ENCODE measurements around the gene STXBP1.

- TF ChIP-seq, protein P1, sequence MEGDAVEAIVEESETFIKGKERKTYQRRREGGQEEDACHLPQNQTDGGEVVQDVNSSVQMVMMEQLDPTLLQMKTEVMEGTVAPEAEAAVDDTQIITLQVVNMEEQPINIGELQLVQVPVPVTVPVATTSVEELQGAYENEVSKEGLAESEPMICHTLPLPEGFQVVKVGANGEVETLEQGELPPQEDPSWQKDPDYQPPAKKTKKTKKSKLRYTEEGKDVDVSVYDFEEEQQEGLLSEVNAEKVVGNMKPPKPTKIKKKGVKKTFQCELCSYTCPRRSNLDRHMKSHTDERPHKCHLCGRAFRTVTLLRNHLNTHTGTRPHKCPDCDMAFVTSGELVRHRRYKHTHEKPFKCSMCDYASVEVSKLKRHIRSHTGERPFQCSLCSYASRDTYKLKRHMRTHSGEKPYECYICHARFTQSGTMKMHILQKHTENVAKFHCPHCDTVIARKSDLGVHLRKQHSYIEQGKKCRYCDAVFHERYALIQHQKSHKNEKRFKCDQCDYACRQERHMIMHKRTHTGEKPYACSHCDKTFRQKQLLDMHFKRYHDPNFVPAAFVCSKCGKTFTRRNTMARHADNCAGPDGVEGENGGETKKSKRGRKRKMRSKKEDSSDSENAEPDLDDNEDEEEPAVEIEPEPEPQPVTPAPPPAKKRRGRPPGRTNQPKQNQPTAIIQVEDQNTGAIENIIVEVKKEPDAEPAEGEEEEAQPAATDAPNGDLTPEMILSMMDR (conservative IDR thresholded peaks at IDR 0.05), result no peak
- TF ChIP-seq EZH2 (IDR thresholded peaks at IDR 0.05; ENCODE audit: low read depth), result no peak
Observed at GRCh38 chr9:127741831-127742434, 129.9 kb downstream of the STXBP1 start.
